Measurements from ENCODE around the gene SLC16A8.

The SLC16A8 gene

GRCh38 chr22:38111925-38112355 is 28.0 kb upstream of the SLC16A8 start:
- Histone ChIP-seq H3K27ac (replicated peaks) (no peak overlapping the region), H3K27me3 (ENCODE audit: insufficient read depth, poor library complexity, severe bottlenecking) (no peaks in the 10 kb centered on the region), H3K4me3 (replicated peaks; ENCODE audit: insufficient read depth, low read length) (no peak overlapping the region)
- DNase-seq (ENCODE audit: low read depth in 1 of 2, low spot score in 1 of 2): no peak
- TF ChIP-seq SPI1 (IDR thresholded peaks at IDR 0.05; ENCODE audit: borderline replicate concordance, low read depth) (no peak), POLR2AphosphoS5 (IDR thresholded peaks at IDR 0.05; ENCODE audit: low read depth) (no peak), REST (IDR thresholded peaks at IDR 0.05; ENCODE audit: insufficient replicate concordance, low read depth) (no peak), CTCF (IDR thresholded peaks at IDR 0.05; ENCODE audit: insufficient read depth, low read length) (no peak), GABPA (IDR thresholded peaks at IDR 0.05; ENCODE audit: low read depth) (no peak)

GRCh38 chr22:38110863-38111852 is 27.2 kb upstream of the SLC16A8 start:
- Histone ChIP-seq H3K27me3 (ENCODE audit: insufficient read depth, poor library complexity, severe bottlenecking) (no peaks in the 10 kb centered on the region), H3K4me3 (replicated peaks; ENCODE audit: insufficient read depth, low read length) (no peak overlapping the region), H3K27ac (replicated peaks) (no peak overlapping the region)
- no peak for TF ChIP-seq CTCF (IDR thresholded peaks at IDR 0.05; ENCODE audit: insufficient read depth, low read length)
- no peak for TF ChIP-seq GABPA (IDR thresholded peaks at IDR 0.05; ENCODE audit: low read depth)
- TF ChIP-seq POLR2AphosphoS5 (IDR thresholded peaks at IDR 0.05; ENCODE audit: low read depth): no peak
- TF ChIP-seq REST (IDR thresholded peaks at IDR 0.05; ENCODE audit: insufficient replicate concordance, low read depth): no peak
- no peak for TF ChIP-seq SPI1 (IDR thresholded peaks at IDR 0.05; ENCODE audit: borderline replicate concordance, low read depth)
- no peak for DNase-seq (ENCODE audit: low read depth in 1 of 2, low spot score in 1 of 2)

- no peak within 1 kb of the TSS for H3K27ac ChIP-seq (replicated peaks)
- DNase-seq (ENCODE audit: low read depth in 1 of 2, low spot score in 1 of 2): no peak
- no peak within 1 kb of the TSS for H3K4me3 ChIP-seq (replicated peaks; ENCODE audit: insufficient read depth, low read length)
- no peaks in the 10 kb centered on the region for H3K27me3 ChIP-seq (ENCODE audit: insufficient read depth, poor library complexity, severe bottlenecking)
- TF ChIP-seq REST (IDR thresholded peaks at IDR 0.05; ENCODE audit: insufficient replicate concordance, low read depth): no peak
- TF ChIP-seq SPI1 (IDR thresholded peaks at IDR 0.05; ENCODE audit: borderline replicate concordance, low read depth): no peak
- TF ChIP-seq CTCF (IDR thresholded peaks at IDR 0.05; ENCODE audit: insufficient read depth, low read length): no peak
- TF ChIP-seq GABPA (IDR thresholded peaks at IDR 0.05; ENCODE audit: low read depth): no peak
- TF ChIP-seq POLR2AphosphoS5 (IDR thresholded peaks at IDR 0.05; ENCODE audit: low read depth): no peak
These were observed 26.3 kb upstream of the SLC16A8 start, which contains the start of gene BAIAP2L2 for GRCh38 chr22:38110008-38110862. Gene BAIAP2L2, minus strand, starts transcription at chr22:38110684. Its CDS starts 159 bp downstream, at chr22:38110525.
